Measurements from ENCODE around the gene ZFP36L2. TPM values are rescaled to one million over a fixed set of nuclear protein-coding genes. Genes with fewer than 3 reads are reported as not detected.

Gene ZFP36L2
- total RNA-seq, 1 donor from 2014 or later: 39.8 TPM

DNA sequence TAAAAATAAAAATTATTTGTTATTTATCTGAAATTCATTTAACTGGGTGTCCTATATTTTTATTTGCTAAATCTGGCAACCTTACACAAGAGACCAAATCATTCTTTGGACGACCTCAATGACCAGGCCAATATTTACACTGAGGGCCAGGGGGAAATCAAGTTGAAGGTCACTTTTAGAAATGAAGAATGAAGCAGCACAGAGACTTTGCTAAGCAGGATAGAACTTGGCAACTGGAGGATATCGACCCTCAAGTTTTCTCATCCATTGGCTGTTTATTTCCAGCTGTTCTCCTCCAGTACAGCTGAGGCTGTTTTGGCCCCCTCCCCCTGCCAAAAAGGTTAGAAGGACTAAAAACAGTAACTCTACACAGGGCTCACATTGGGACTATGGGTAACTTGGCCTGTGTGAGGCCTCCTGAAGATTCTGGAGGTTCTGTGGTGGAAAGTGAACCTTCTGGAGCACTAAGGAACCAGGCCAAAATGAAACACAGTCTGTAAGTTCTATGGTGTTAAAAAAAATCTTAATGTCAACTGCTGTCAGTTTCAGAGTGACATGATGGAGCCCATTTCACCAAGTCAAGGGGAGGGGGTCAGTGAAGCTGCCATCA, 32.2 kb upstream of the ZFP36L2 start:
- H3K4me1 Mint-ChIP-seq: no peaks in the 10 kb centered on the region
- no peak overlapping the region for H3K27ac Mint-ChIP-seq (ENCODE audit: unreplicated experiment)
- H3K9me3 Mint-ChIP-seq: no peaks in the 10 kb centered on the region
- TF ChIP-seq, protein P1, sequence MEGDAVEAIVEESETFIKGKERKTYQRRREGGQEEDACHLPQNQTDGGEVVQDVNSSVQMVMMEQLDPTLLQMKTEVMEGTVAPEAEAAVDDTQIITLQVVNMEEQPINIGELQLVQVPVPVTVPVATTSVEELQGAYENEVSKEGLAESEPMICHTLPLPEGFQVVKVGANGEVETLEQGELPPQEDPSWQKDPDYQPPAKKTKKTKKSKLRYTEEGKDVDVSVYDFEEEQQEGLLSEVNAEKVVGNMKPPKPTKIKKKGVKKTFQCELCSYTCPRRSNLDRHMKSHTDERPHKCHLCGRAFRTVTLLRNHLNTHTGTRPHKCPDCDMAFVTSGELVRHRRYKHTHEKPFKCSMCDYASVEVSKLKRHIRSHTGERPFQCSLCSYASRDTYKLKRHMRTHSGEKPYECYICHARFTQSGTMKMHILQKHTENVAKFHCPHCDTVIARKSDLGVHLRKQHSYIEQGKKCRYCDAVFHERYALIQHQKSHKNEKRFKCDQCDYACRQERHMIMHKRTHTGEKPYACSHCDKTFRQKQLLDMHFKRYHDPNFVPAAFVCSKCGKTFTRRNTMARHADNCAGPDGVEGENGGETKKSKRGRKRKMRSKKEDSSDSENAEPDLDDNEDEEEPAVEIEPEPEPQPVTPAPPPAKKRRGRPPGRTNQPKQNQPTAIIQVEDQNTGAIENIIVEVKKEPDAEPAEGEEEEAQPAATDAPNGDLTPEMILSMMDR (conservative IDR thresholded peaks at IDR 0.05): no peak
- DNase-seq (ENCODE audit: low read depth, low spot score): no peak
- H3K27me3 Mint-ChIP-seq (ENCODE audit: low read depth): no peaks in the 10 kb centered on the region
- no peak overlapping the region for H3K4me3 Mint-ChIP-seq
- peaks cover 10% of the 10 kb centered on the region for H3K36me3 Mint-ChIP-seq (ENCODE audit: low read depth)

DNA sequence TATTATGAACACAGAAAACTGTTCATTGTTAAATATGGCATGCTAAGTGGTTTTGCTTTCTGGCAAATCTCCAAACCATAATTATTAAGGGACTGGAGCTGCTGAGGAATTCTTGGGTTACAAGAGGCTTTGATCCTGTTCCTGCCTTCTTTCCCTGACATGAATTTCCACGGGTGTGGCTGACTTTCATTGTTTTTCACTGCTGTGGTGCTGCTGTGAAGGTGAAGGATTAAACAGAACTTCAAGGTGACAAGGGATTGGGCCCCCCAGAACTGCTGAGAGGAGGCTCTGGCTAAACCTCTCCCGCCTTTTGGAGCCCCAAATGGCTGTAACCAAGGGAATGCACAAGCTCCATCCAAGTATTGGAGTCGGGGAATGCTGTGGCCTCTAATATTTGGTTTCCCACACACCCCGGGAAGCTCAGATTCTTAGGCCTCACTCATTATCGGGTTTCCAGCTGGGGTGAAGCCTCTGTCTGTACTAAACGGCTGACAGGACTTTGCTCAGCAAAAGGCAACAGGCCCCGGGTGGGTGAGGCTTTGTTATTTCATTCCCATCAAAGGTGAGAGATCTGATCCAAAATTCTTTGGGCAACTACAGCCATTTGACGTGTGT, 29.0 kb upstream of the ZFP36L2 start:
- DNase-seq (ENCODE audit: low read depth, low spot score): no peak
- H3K4me3 Mint-ChIP-seq: no peak overlapping the region
- TF ChIP-seq, protein P1 (conservative IDR thresholded peaks at IDR 0.05): no peak
- H3K36me3 Mint-ChIP-seq (ENCODE audit: low read depth): peaks cover 6% of the 10 kb centered on the region
- no peaks in the 10 kb centered on the region for H3K9me3 Mint-ChIP-seq
- H3K27ac Mint-ChIP-seq (ENCODE audit: unreplicated experiment): no peak overlapping the region
- no peaks in the 10 kb centered on the region for H3K27me3 Mint-ChIP-seq (ENCODE audit: low read depth)
- peaks cover 6% of the 10 kb centered on the region for H3K4me1 Mint-ChIP-seq

DNA sequence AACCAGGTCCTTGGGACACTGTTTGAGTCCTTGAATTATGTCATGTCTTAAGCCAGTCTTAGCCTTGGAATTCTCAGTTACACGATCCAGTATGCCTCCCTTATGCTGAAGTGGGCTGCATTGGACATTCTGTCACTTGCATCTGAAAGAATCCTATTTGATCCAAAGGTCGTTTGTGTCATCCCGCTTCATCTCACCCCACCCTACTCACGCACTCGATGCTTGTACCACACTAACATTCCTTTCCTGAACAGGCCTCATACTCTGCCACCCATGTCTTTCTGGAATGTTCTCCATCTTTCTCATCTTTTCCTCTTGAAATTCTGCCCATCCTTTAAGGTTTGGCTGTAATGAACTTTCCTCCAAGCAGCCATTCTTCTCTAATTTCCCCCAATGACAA, 27.9 kb upstream of the ZFP36L2 start:
- peaks cover 6% of the 10 kb centered on the region for H3K4me1 Mint-ChIP-seq
- H3K36me3 Mint-ChIP-seq (ENCODE audit: low read depth): peaks cover 6% of the 10 kb centered on the region
- no peaks in the 10 kb centered on the region for H3K9me3 Mint-ChIP-seq
- no peaks in the 10 kb centered on the region for H3K27me3 Mint-ChIP-seq (ENCODE audit: low read depth)
- no peak overlapping the region for H3K27ac Mint-ChIP-seq (ENCODE audit: unreplicated experiment)
- DNase-seq (ENCODE audit: low read depth, low spot score): no peak
- TF ChIP-seq, protein P1 (conservative IDR thresholded peaks at IDR 0.05): no peak
- H3K4me3 Mint-ChIP-seq: no peak overlapping the region

DNA sequence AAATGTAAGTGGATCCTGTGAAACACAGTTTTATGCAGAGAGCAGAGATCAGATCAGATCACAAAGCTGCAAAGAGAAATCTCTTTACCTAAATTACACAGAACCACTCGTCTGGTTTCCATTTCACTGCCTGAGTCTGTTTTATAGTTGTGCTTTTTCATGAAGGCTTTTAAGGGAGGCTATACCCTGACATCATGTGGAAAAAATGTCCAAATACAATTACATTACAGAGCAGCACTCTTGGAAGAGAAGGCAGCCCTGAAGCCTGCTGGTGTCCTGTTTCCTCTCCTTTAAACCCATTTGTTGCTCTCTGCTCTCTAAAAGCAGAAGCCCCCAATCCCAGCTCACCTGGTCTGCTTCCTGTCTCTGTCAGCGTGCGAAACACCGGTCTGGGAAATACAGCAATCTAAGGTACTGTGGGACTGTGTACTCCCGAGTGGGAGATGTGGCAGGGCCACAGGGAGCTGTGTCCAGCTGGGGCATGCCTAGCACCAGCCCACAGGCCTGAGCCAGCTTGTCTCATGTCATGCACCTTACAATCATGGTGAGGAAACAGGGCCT, 24.8 kb upstream of the ZFP36L2 start:
- no peaks in the 10 kb centered on the region for H3K27me3 Mint-ChIP-seq (ENCODE audit: low read depth)
- no peak overlapping the region for H3K4me3 Mint-ChIP-seq
- peaks cover 6% of the 10 kb centered on the region for H3K4me1 Mint-ChIP-seq
- no peak for DNase-seq (ENCODE audit: low read depth, low spot score)
- H3K27ac Mint-ChIP-seq (ENCODE audit: unreplicated experiment): peak overlapping the region; percentile 68
- H3K36me3 Mint-ChIP-seq (ENCODE audit: low read depth): peaks cover 6% of the 10 kb centered on the region
- TF ChIP-seq, protein P1 (conservative IDR thresholded peaks at IDR 0.05): no peak
- no peaks in the 10 kb centered on the region for H3K9me3 Mint-ChIP-seq

DNA sequence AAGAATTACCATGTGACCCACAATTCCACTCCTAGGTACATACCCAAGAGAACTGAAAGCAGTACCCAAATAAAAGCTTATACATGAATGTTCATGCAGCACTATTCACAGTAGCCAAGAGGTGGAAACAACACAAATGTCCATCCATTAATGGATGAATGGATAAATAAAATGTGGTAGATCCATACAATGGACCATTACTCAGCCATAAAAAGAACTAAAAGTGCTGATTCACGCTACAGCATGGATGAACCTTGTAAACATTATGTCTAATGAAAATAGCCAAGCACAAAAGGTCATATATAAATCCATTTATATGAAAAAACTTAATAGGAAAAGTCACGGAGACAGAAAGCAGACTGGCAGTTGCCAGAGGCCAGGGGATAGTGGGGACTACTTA, 23.6 kb upstream of the ZFP36L2 start:
- no peak for DNase-seq (ENCODE audit: low read depth, low spot score)
- Mint-ChIP-seq H3K36me3 (ENCODE audit: low read depth) (peaks cover 6% of the 10 kb centered on the region), H3K27ac (ENCODE audit: unreplicated experiment) (no peak overlapping the region)

More for the DNA sequence above, 23.6 kb upstream of the ZFP36L2 start:
- peaks cover 6% of the 10 kb centered on the region for H3K4me1 Mint-ChIP-seq
- TF ChIP-seq, protein P1 (conservative IDR thresholded peaks at IDR 0.05): no peak
- no peaks in the 10 kb centered on the region for H3K27me3 Mint-ChIP-seq (ENCODE audit: low read depth)
- H3K9me3 Mint-ChIP-seq: no peaks in the 10 kb centered on the region
- no peak overlapping the region for H3K4me3 Mint-ChIP-seq
